IMR-90 (cell line): ENCODE measurements around the gene LIPM.

Experiments used
- CTCF ChIP-seq: conservative IDR thresholded peaks from 2 replicates; pipeline ENCODE4 v1.5.1; 2012; ENCODE audit warnings: mild to moderate bottlenecking, low read depth, low read length, improper control_type of control experiment
- FOS ChIP-seq: fragments of 150-350 bp; IDR thresholded peaks from 2 replicates; pipeline ENCODE4 v1.6.1; 2016; ENCODE audit warnings: low read depth, low read length
- MAFK ChIP-seq: IDR thresholded peaks from 2 replicates; pipeline ENCODE4 v1.6.1; 2012; ENCODE audit warnings: low read depth, low read length, improper control_type of control experiment
- MAZ ChIP-seq: IDR thresholded peaks from 2 replicates; pipeline ENCODE4 v1.6.1; 2012; ENCODE audit warnings: low read depth, mild to moderate bottlenecking, low read length, improper control_type of control experiment, moderate library complexity, borderline replicate concordance
- MXI1 ChIP-seq: IDR thresholded peaks from 2 replicates; pipeline ENCODE4 v1.6.1; 2012; ENCODE audit warnings: low read depth, mild to moderate bottlenecking, low read length, moderate library complexity, borderline replicate concordance
- POLR2A ChIP-seq: IDR thresholded peaks from 2 replicates; pipeline ENCODE4 v1.6.1; 2012; ENCODE audit warnings: mild to moderate bottlenecking, low read depth, low read length
- RAD21 ChIP-seq: IDR thresholded peaks from 2 replicates; pipeline ENCODE4 v1.6.1; 2012; ENCODE audit warnings: low read length, improper control_type of control experiment
- RFX5 ChIP-seq: IDR thresholded peaks from 2 replicates; pipeline ENCODE4 v1.8.0; 2012; ENCODE audit warnings: low read depth, mild to moderate bottlenecking, low read length, moderate library complexity
- SMC3 ChIP-seq: fragments of 150-350 bp; IDR thresholded peaks from 2 replicates; pipeline ENCODE4 v1.6.1; 2016; ENCODE audit warnings: low read depth, mild to moderate bottlenecking, antibody characterized with exemption, low read length, moderate library complexity
- USF2 ChIP-seq: fragments of 150-350 bp; IDR thresholded peaks from 2 replicates; pipeline ENCODE4 v1.6.1; 2017; ENCODE audit warnings: mild to moderate bottlenecking, antibody characterized with exemption, low read length, low read depth

GRCh38 chr10:88802523-88803285, at the start of gene LIPM:
- TF ChIP-seq POLR2A (no peak), RAD21 (no peak), MAFK (no peak), CTCF (no peak), MXI1 (no peak), USF2 (no peak), FOS (no peak), RFX5 (no peak), MAZ (no peak), SMC3 (no peak)
